Right ventricle myocardium superior (tissue), 1 donor: ENCODE measurements around the gene PCDH9. TPM values are rescaled to one million over a fixed set of nuclear protein-coding genes. Genes with fewer than 3 reads are reported as not detected.
"Not testable (repeated sequence)": the region's sequence is repeated elsewhere in the genome, so short reads cannot be mapped to it uniquely, and the experiment has no call there.

Experiments
- ATAC-seq: fragments of 200-7000 bp; cut with Tn5 transposase; one replicate; pipeline ENCODE4 v1.9.1; 2020; ENCODE audit warnings: mild to moderate bottlenecking; ENCODE audit not compliant: poor library complexity
- DNase-seq: peaks from one replicate; pipeline ENCODE4 v3.0.0-alpha.2; 2020
- intact Hi-C: fragments of 100-400 bp; cut with DNase I; formaldehyde crosslinking; loops from one replicate; pipeline ENCODE4 v1.11.2; 2022
- total RNA-seq: library from RNA; stranded (reverse); fragmentation: NEBNext Ultra II Directional; extraction: Animal tissue kit (Norgen Biotek cat#: 25700); gene quantifications from one replicate; pipeline ENCODE4 v1.2.1, GENCODE V29; 2021
- donor health status: DM: no; HTN: yes; CAD: no; lungs with severe emphysema.

Gene PCDH9
- total RNA-seq, 1 donor from 2014 or later = 10.0 TPM

- DNase-seq (no peak), ATAC-seq (no peak)
Observed at GRCh38 chr13:66296875-66297274, 933.3 kb downstream of the PCDH9 start.

GRCh38 chr13:66296328-66296727 lies 933.8 kb downstream of the PCDH9 start:
- intact Hi-C loops = no loop called here
- ATAC-seq = no peak
- DNase-seq = no peak

More at GRCh38 chr13:66296875-66297274, 933.3 kb downstream of the PCDH9 start:
- intact Hi-C loops = no loop called here

- ATAC-seq, DNase-seq, intact Hi-C loops: not testable (repeated sequence)
Observed at GRCh38 chr13:66286806-66287205, 943.3 kb downstream of the PCDH9 start.

DNA sequence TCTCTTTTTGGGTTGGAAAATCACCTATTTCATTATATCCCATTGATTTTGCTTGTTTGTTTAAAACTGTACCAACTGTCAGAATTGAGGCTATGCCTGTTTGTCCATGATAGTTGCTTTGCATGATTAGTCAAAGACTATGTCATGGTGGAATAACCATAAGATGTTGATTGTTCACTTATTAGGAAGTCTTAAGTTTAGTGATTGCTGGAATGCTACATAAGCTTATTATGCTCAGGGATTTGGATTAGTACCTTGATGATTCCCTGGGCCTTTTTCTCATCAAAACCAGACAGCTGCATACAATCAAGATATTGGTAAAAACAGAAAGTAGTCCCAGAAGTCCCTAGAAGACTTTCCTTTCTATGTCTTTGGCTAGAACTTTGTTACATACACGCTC lies 954.7 kb downstream of the PCDH9 start:
- DNase-seq = no peak
- no peak for ATAC-seq
- intact Hi-C loops = no loop called here

GRCh38 chr13:66273011-66273410 lies 957.1 kb downstream of the PCDH9 start:
- no peak for DNase-seq
- ATAC-seq = no peak
- intact Hi-C loops = no loop called here

- intact Hi-C loops = no loop called here
- no peak for ATAC-seq
- DNase-seq = no peak
Observed at GRCh38 chr13:66266761-66267160, 963.4 kb downstream of the PCDH9 start.

DNA sequence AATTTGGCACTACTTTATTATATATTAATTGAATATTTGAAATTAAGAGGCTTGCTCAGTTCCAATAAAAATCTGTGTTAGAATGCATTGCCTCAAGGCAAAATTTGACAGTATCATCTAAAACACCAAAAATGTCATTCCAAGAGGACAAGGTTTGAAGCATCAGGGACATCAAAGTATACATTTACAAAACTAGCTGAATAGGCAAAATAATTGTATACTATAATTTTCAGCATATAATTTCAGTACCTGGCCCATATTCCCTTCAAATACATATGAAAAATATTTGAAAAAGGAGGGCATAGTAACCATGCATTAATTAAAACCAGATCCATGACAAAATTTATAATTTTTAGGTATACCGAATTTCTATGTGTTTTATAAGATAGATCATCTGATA lies 963.8 kb downstream of the PCDH9 start:
- DNase-seq (no peak), ATAC-seq (no peak)
- intact Hi-C loops = no loop called here

- DNase-seq (no peak), ATAC-seq (no peak)
- intact Hi-C loops = no loop called here
Observed at GRCh38 chr13:66265371-66265770, 964.8 kb downstream of the PCDH9 start.

DNA sequence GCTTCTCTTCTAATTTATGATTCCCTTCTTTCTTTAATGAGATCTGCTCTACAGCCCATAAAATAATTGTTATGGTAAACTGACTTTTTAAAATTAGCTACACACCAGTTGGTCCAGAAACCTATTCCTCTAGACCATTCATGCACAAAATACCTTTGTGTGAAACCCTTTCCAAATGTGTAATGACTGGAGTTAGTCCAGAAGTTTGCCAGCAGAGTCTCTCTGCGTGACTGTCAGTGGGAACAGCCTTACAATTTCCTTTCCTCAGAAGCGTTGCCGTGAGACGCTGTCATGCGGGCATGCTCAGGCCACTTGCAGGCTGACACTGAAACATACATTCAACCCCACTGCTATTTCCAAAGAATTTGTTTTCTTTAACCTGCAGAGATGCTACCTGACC lies 965.2 kb downstream of the PCDH9 start:
- intact Hi-C loops = no loop called here
- ATAC-seq (no peak), DNase-seq (no peak)

GRCh38 chr13:66262330-66262729 lies 967.8 kb downstream of the PCDH9 start:
- DNase-seq (no peak), ATAC-seq (no peak)

DNA sequence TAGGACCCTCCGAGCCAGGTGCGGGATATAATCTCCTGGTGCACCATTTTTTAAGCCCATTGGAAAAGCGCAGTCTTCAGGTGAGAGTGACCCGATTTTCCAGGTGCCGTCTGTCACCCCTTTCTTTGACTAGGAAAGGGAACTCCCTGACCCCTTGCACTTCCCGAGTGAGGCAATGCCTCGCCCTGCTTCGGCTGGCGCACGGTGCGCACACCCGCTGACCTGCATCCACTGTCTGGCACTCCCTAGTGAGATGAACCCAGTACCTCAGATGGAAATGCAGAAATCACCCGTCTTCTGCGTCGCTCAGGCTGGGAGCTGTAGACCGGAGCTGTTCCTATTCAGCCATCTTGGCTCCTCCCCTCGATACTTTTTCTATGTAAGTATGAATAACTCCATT lies 970.7 kb downstream of the PCDH9 start:
- DNase-seq, intact Hi-C loops, ATAC-seq: not testable (repeated sequence)

More at GRCh38 chr13:66262330-66262729, 967.8 kb downstream of the PCDH9 start:
- intact Hi-C loops = no loop called here
